ENCODE data around the gene AADAT. TPM values are rescaled to one million over a fixed set of nuclear protein-coding genes. Genes with fewer than 3 reads are reported as not detected.
"Not testable (repeated sequence)": the region's sequence is repeated elsewhere in the genome, so short reads cannot be mapped to it uniquely, and the experiment has no call there.

Gene AADAT
- total RNA-seq, 1 donor from 2014 or later = 24.2 TPM

DNA sequence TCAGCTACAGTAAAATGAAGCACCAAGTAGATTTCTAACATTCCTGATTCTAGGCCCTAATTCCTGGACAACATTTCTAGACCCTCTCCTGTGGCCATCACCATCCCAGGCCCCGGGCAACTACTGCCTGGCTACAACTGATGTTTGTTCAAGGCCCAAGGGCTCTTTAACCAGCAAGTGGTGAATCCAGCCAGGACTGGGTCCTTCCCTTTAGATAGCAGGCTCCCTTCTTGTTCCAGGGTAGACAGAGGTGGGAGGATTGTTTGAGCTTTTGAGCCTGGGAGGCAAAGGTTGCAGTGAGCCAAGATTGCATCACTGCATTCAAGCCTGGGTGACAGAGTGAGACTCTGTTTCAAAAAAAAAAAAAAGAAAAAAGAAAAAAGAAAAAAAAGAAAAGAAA lies 12.7 kb upstream of the AADAT start:
- no peak overlapping the region for H3K4me2 ChIP-seq
- no peaks in the 10 kb centered on the region for H3K9me3 ChIP-seq (ENCODE audit: low read depth)

DNA sequence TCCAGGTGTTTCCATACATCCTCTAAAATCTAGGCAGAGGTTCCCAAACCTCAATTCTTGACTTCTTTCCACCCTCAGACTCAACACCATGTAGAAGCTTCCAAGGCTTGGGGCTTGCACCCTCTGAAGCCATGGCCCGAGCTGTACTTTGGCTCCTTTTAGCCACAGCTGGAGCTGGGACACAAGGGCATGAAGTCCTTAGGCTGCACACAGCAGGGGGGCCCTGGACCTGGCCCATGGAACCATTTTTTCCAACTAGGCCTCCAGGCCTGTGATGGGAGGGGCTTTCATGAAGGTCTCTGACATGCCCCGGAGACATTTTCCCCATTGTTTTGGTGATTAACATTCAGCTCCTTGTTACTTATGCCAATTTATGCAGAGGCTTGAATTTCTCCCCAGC lies 8.4 kb upstream of the AADAT start:
- not testable (repeated sequence) for H3K27ac ChIP-seq; H3K36me3 ChIP-seq; H3K9me3 ChIP-seq (ENCODE audit: low read depth); H3K9me3 Mint-ChIP-seq; H3K36me3 Mint-ChIP-seq; H3K27ac Mint-ChIP-seq; H3K4me3 ChIP-seq; H3K4me1 ChIP-seq; H3K27me3 ChIP-seq; H3K27me3 Mint-ChIP-seq (ENCODE audit: insufficient read depth, low read depth); H3K79me2 ChIP-seq (ENCODE audit: low read depth); DNase-seq (ENCODE audit: low spot score); H3F3A ChIP-seq (ENCODE audit: low read depth); H2AFZ ChIP-seq (replicated peaks); H3K4me3 Mint-ChIP-seq; H4K20me1 ChIP-seq (ENCODE audit: low read depth); H3K4me2 ChIP-seq; H3K9ac ChIP-seq
- peaks cover 12% of the 10 kb centered on the region for H3K4me1 Mint-ChIP-seq

More for the DNA sequence above, 12.7 kb upstream of the AADAT start:
- Mint-ChIP-seq H3K4me1 (peaks cover 4% of the 10 kb centered on the region), H3K4me3 (no peak overlapping the region), H3K27ac (no peak overlapping the region), H3K27me3 (ENCODE audit: insufficient read depth, low read depth) (peaks cover 3% of the 10 kb centered on the region), H3K9me3 (peaks cover 5% of the 10 kb centered on the region), H3K36me3 (no peaks in the 10 kb centered on the region)
- DNase-seq (ENCODE audit: low spot score) = no peak
- H3K4me1 ChIP-seq = peaks cover 4% of the 10 kb centered on the region
- no peaks in the 10 kb centered on the region for H3K36me3 ChIP-seq
- H2AFZ ChIP-seq (replicated peaks) = no peak overlapping the region
- no peaks in the 10 kb centered on the region for H3K79me2 ChIP-seq (ENCODE audit: low read depth)
- H3F3A ChIP-seq (ENCODE audit: low read depth) = no peaks in the 10 kb centered on the region
- H3K9ac ChIP-seq = no peak overlapping the region
- H3K27me3 ChIP-seq = no peaks in the 10 kb centered on the region
- H3K27ac ChIP-seq = no peak overlapping the region
- TF ChIP-seq EZH2 (IDR thresholded peaks at IDR 0.05) (no peak), EZH2phosphoT487 (IDR thresholded peaks at IDR 0.05) (no peak), CTCF (IDR thresholded peaks at IDR 0.05) (no peak)
- H3K4me3 ChIP-seq = no peak overlapping the region
- H4K20me1 ChIP-seq (ENCODE audit: low read depth) = no peaks in the 10 kb centered on the region

DNA sequence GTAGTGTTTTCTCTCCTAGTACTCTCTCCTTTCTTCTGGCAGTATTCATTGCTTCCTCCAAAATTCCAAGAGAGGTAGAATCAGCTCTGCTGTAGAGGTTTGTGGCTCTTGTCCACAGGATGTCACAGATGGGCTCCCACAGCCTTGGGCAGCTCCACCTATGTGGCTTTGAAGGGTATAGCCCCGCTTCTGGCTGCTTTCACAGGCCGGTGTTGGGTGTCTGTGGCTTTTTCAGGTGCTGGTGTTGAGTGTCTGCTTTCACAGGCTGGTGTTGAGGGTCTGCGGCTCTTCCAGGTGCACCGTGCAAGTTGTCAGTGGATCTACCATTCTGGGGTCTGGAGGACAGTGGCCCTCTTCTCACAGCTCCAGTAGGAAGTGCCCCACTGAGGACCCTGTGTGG lies 7.9 kb upstream of the AADAT start:
- H3K79me2 ChIP-seq (ENCODE audit: low read depth) = no peaks in the 10 kb centered on the region
- Mint-ChIP-seq H3K4me3 (no peak overlapping the region), H3K4me1 (peaks cover 12% of the 10 kb centered on the region), H3K27me3 (ENCODE audit: insufficient read depth, low read depth) (peaks cover 4% of the 10 kb centered on the region), H3K36me3 (no peaks in the 10 kb centered on the region), H3K27ac (no peak overlapping the region), H3K9me3 (peaks cover 5% of the 10 kb centered on the region)
- TF ChIP-seq EZH2phosphoT487 (IDR thresholded peaks at IDR 0.05) (no peak), CTCF (IDR thresholded peaks at IDR 0.05) (no peak), EZH2 (IDR thresholded peaks at IDR 0.05) (no peak)
- H3K9ac ChIP-seq = no peak overlapping the region
- no peak overlapping the region for H3K4me3 ChIP-seq
- no peak for DNase-seq (ENCODE audit: low spot score)
- H3K27ac ChIP-seq = no peak overlapping the region
- no peaks in the 10 kb centered on the region for H4K20me1 ChIP-seq (ENCODE audit: low read depth)
- no peaks in the 10 kb centered on the region for H3K36me3 ChIP-seq
- H3K27me3 ChIP-seq = no peaks in the 10 kb centered on the region
- no peaks in the 10 kb centered on the region for H3F3A ChIP-seq (ENCODE audit: low read depth)
- no peaks in the 10 kb centered on the region for H3K4me1 ChIP-seq
- H3K4me2 ChIP-seq = no peak overlapping the region
- H3K9me3 ChIP-seq (ENCODE audit: low read depth) = no peaks in the 10 kb centered on the region
- no peak overlapping the region for H2AFZ ChIP-seq (replicated peaks)

DNA sequence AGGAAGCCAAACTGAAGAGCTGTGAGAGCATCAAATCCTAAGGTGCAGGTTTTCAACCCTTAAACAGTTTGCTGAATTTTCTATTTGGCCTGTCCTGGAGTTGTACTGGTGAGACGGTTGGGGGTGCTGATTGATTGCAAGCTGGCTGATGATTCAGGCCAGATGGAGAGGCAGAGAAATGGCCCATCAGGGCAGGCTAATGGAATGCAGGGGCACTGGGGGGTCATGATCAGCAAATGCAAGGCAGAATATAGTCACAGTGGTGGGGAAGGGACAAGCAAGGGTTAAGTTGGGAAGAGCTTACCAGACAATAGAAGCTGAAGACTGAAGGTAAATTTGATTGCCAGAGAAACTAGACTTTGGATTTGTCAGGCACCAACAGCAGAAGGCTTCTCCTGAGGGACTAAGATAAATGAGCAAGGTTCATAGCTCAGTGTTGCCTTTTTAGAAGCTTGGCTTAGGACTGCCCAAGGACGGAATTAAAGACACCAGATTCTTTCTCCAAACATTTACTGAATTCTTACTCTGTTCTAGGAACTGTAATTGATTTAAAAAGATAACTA lies 4.3 kb upstream of the AADAT start:
- Histone ChIP-seq H3K27me3 (peaks cover 16% of the 10 kb centered on the region), H3K9ac (no peak overlapping the region), H3K4me3 (no peak overlapping the region), H3K79me2 (ENCODE audit: low read depth) (peaks cover under 1% of the 10 kb centered on the region), H3K4me1 (peaks cover 1% of the 10 kb centered on the region), H3F3A (ENCODE audit: low read depth) (peaks cover 9% of the 10 kb centered on the region), H3K36me3 (no peaks in the 10 kb centered on the region), H3K4me2 (no peak overlapping the region), H3K27ac (no peak overlapping the region), H4K20me1 (ENCODE audit: low read depth) (no peaks in the 10 kb centered on the region), H3K9me3 (ENCODE audit: low read depth) (no peaks in the 10 kb centered on the region), H2AFZ (replicated peaks) (no peak overlapping the region)
- TF ChIP-seq CTCF (IDR thresholded peaks at IDR 0.05) = no peak
- no peak for TF ChIP-seq EZH2phosphoT487 (IDR thresholded peaks at IDR 0.05)
- H3K4me1 Mint-ChIP-seq = peaks cover 20% of the 10 kb centered on the region
- peaks cover 2% of the 10 kb centered on the region for H3K27me3 Mint-ChIP-seq (ENCODE audit: insufficient read depth, low read depth)
- no peak overlapping the region for H3K27ac Mint-ChIP-seq
- H3K9me3 Mint-ChIP-seq = peaks cover 8% of the 10 kb centered on the region
- H3K36me3 Mint-ChIP-seq = peaks cover 2% of the 10 kb centered on the region
- DNase-seq (ENCODE audit: low spot score) = peak; percentile 32
- H3K4me3 Mint-ChIP-seq = no peak overlapping the region
